ENCODE measurements around the gene DCST1.

DCST1 gene

DNA sequence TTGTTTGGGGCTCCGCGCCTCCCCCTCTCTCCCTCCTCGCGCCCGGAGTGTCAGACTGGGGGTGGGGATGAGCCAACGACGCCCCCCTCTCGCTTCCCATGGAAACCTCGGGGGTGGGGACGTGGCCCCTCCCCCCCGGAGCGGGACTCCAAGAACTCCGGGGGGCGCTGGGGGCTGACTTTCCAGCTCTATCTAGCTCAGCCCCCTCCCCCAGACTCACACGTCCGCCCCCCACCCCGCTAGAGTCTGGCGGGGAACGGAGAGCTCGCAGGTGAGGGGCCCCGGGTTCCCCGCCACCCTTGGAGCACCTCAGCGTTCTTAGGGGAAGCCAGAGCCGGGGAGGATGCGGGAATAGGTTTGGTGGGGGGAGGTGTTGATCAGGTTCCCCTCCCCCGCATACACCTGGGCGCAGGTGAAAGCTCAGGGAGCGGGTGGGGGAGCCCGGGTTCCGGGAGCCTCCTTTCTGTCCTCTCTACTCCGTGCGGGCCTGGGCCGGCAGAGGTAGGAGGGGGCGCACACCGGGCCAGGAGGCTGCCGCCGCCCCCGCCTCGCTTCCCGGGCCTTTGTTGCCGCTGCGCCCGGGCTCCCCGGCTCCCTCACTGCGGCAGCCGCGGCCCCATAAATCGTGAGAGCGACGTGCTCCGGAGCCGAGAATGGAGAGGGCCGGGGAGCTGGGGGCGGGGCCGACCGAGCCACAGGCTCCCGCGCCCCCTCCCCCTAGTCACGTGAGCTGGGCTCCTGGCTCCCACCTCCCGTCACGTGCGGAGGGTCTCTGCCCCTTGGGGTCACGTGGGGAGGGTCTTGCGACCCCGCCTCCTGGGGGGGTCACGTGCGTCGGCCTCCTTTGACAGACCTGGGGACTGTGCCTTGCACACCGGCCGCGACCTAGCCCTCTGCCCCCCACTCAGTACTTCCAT is 46.9 kb downstream of the DCST1 start:
- no peak for TF ChIP-seq CTCF (IDR thresholded peaks at IDR 0.05)

DNA sequence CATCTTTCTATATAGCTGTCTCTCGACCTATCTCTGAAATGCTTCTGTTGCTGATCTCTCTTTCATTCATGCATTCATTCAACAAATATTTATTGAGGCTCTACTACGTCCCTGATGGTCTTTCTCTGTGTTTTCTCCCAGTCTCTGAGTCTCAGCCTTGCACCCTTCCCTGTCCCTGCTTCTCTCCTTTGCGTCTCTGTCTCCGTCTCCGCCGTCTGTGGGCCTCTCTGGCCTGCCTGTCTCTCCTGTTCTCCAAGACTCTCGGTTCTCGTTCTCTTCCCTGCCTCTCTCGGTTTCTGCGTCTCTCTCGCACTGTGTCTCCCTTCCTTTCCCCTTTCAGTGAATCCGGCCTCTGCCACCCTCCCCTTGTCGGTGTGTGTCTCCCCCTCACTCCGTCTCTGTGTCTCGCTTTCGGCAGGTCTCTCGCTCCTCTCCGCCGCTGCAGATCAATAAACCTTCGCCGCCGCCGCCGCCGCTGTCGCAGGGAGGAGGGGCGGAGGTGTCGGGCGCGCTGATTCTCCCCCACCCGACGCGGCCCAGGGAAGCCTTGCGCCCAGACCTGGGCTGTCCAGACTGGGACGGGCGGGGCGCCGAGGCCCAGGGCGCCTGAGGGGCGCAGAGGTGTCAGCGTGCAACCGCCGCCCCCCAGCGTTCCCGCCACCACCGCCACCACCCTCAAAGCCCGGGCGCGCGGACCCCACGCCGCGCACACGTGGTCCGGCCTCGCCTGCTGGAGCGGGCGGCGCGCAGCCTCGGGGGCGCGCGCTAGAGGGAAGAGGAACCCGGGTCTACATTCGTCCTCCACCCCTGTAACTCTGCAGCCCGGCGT is 48.1 kb downstream of the DCST1 start:
- no peak for TF ChIP-seq CTCF (IDR thresholded peaks at IDR 0.05)

- no peak for TF ChIP-seq CTCF (IDR thresholded peaks at IDR 0.05)
These were observed 48.9 kb downstream of the DCST1 start for GRCh38 chr1:155082301-155083051.

GRCh38 chr1:155083052-155083541 is 49.5 kb downstream of the DCST1 start:
- TF ChIP-seq CTCF (IDR thresholded peaks at IDR 0.05): no peak

GRCh38 chr1:155083865-155084721 is 50.5 kb downstream of the DCST1 start:
- peak; percentile 27; the same call in 1 of the 2 replicates for TF ChIP-seq CTCF (IDR thresholded peaks at IDR 0.05)

- peak; percentile 86 for TF ChIP-seq CTCF (IDR thresholded peaks at IDR 0.05)
These were observed 51.3 kb downstream of the DCST1 start for GRCh38 chr1:155084722-155085503.

Measured in LNCAP (cell line).